Measurements from ENCODE around the gene SEMA5A.

SEMA5A gene

GRCh38 chr5:9202636-9203035 lies 343.2 kb downstream of the SEMA5A start:
- DNase-seq (ENCODE audit: low spot score), result no peak

- DNase-seq (ENCODE audit: low spot score), result no peak
Measured at GRCh38 chr5:9201761-9202160, 344.1 kb downstream of the SEMA5A start.

GRCh38 chr5:9201011-9201410 lies 344.9 kb downstream of the SEMA5A start:
- no peak for DNase-seq (ENCODE audit: low spot score)

- DNase-seq (ENCODE audit: low spot score), result no peak
Measured at GRCh38 chr5:9198394-9198793, 347.5 kb downstream of the SEMA5A start.

GRCh38 chr5:9197881-9198260 lies 348.0 kb downstream of the SEMA5A start:
- no peak for DNase-seq (ENCODE audit: low spot score)

- DNase-seq (ENCODE audit: low spot score), result no peak
Measured at GRCh38 chr5:9196403-9197227, 349.3 kb downstream of the SEMA5A start.

- DNase-seq (ENCODE audit: low spot score), result no peak
Measured at GRCh38 chr5:9194509-9194908, 351.4 kb downstream of the SEMA5A start.

GRCh38 chr5:9192266-9192665 lies 353.6 kb downstream of the SEMA5A start:
- no peak for DNase-seq (ENCODE audit: low spot score)

GRCh38 chr5:9189681-9190080 lies 356.2 kb downstream of the SEMA5A start:
- no peak for DNase-seq (ENCODE audit: low spot score)

- DNase-seq (ENCODE audit: low spot score), result no peak
Measured at GRCh38 chr5:9188956-9189355, 356.9 kb downstream of the SEMA5A start.

- no peak for DNase-seq (ENCODE audit: low spot score)
Measured at GRCh38 chr5:9188131-9188530, 357.7 kb downstream of the SEMA5A start.

- no peak for DNase-seq (ENCODE audit: low spot score)
Measured at GRCh38 chr5:9187614-9188013, 358.3 kb downstream of the SEMA5A start.

- DNase-seq (ENCODE audit: low spot score), result no peak
Measured at GRCh38 chr5:9186069-9186468, 359.8 kb downstream of the SEMA5A start.

- DNase-seq (ENCODE audit: low spot score), result no peak
Measured at GRCh38 chr5:9183992-9184391, 361.9 kb downstream of the SEMA5A start.

- no peak for DNase-seq (ENCODE audit: low spot score)
Measured at GRCh38 chr5:9182899-9183695, 362.8 kb downstream of the SEMA5A start.

- no peak for DNase-seq (ENCODE audit: low spot score)
Measured at GRCh38 chr5:9176641-9177040, 369.2 kb downstream of the SEMA5A start.

GRCh38 chr5:9174446-9174845 lies 371.4 kb downstream of the SEMA5A start:
- no peak for DNase-seq (ENCODE audit: low spot score)

GRCh38 chr5:9173281-9174048 lies 372.4 kb downstream of the SEMA5A start:
- DNase-seq (ENCODE audit: low spot score), result no peak

- DNase-seq (ENCODE audit: low spot score), result no peak
Measured at GRCh38 chr5:9170026-9170425, 375.8 kb downstream of the SEMA5A start.

GRCh38 chr5:9169557-9169902 lies 376.3 kb downstream of the SEMA5A start:
- no peak for DNase-seq (ENCODE audit: low spot score)

- no peak for DNase-seq (ENCODE audit: low spot score)
Measured at GRCh38 chr5:9168791-9169556, 376.9 kb downstream of the SEMA5A start.
